DMS153 treated with DMSO at 0.1 percent for 48 hours (cell line): ENCODE results near the gene TRAM2.

ENCODE experiments used
- DNase-seq: peaks from one replicate; lab custom pipeline; 2025; ENCODE audit not compliant: unreplicated experiment; lab: John Stamatoyannopoulos, UW

TRAM2 gene

GRCh38 chr6:52511572-52512151, 65.2 kb downstream of the TRAM2 start:
- no peak for DNase-seq

- no peak for DNase-seq
These were observed 65.7 kb downstream of the TRAM2 start for GRCh38 chr6:52511163-52511562.

GRCh38 chr6:52510213-52510562, 66.7 kb downstream of the TRAM2 start:
- no peak for DNase-seq

GRCh38 chr6:52509281-52510212, 67.3 kb downstream of the TRAM2 start:
- no peak for DNase-seq

GRCh38 chr6:52508261-52508739, 68.6 kb downstream of the TRAM2 start:
- no peak for DNase-seq

- DNase-seq, result no peak
These were observed 69.2 kb downstream of the TRAM2 start for GRCh38 chr6:52507557-52508260.

GRCh38 chr6:52506476-52506875, 70.4 kb downstream of the TRAM2 start:
- no peak for DNase-seq

GRCh38 chr6:52505726-52506409, 71.0 kb downstream of the TRAM2 start:
- DNase-seq, result no peak

GRCh38 chr6:52504782-52505136, 72.1 kb downstream of the TRAM2 start:
- no peak for DNase-seq

- DNase-seq, result peak; percentile 89
These were observed 72.7 kb downstream of the TRAM2 start for GRCh38 chr6:52503851-52504781.

- DNase-seq, result no peak
These were observed 73.5 kb downstream of the TRAM2 start for GRCh38 chr6:52503323-52503747.

GRCh38 chr6:52502306-52503029, 74.4 kb downstream of the TRAM2 start:
- no peak for DNase-seq

GRCh38 chr6:52500238-52501129, 76.4 kb downstream of the TRAM2 start:
- DNase-seq, result no peak

- no peak for DNase-seq
These were observed 77.1 kb downstream of the TRAM2 start for GRCh38 chr6:52499681-52500236.

GRCh38 chr6:52499026-52499425, 77.8 kb downstream of the TRAM2 start:
- DNase-seq, result no peak

GRCh38 chr6:52498538-52499017, 78.3 kb downstream of the TRAM2 start:
- DNase-seq, result no peak

GRCh38 chr6:52497652-52498408, 79.0 kb downstream of the TRAM2 start:
- DNase-seq, result peak; percentile 58
